Measurements from ENCODE around the gene ZNF385C.
A peak's percentile ranks its signal among the peaks of the same experiment; 100 is the strongest.

ZNF385C gene

GRCh38 chr17:42106009-42106408, 7.7 kb upstream of the ZNF385C start:
- in situ Hi-C loops (cut with HindIII; ENCODE audit: low sequenced_read_pairs), result no loop called here
- H3K4me3 ChIP-seq (ENCODE audit: low read depth, low read length), result no peak overlapping the region
- TF ChIP-seq CTCF (IDR thresholded peaks at IDR 0.05; ENCODE audit: low read depth, low read length), result no peak
- no peak for DNase-seq (ENCODE audit: low read depth, low spot score)

GRCh38 chr17:42104264-42104663, 6.0 kb upstream of the ZNF385C start:
- in situ Hi-C loops (cut with HindIII; ENCODE audit: low sequenced_read_pairs), result no loop called here
- TF ChIP-seq CTCF (IDR thresholded peaks at IDR 0.05; ENCODE audit: low read depth, low read length), result no peak
- no peak overlapping the region for H3K4me3 ChIP-seq (ENCODE audit: low read depth, low read length)
- no peak for DNase-seq (ENCODE audit: low read depth, low spot score)

GRCh38 chr17:42103221-42103954, 5.1 kb upstream of the ZNF385C start:
- DNase-seq (ENCODE audit: low read depth, low spot score), result no peak
- H3K4me3 ChIP-seq (ENCODE audit: low read depth, low read length), result no peak overlapping the region
- in situ Hi-C loops (cut with HindIII; ENCODE audit: low sequenced_read_pairs), result no loop called here
- TF ChIP-seq CTCF (IDR thresholded peaks at IDR 0.05; ENCODE audit: low read depth, low read length), result no peak

GRCh38 chr17:42101513-42102292, 3.4 kb upstream of the ZNF385C start:
- in situ Hi-C loops (cut with HindIII; ENCODE audit: low sequenced_read_pairs), result no loop called here
- DNase-seq (ENCODE audit: low read depth, low spot score), result peak; percentile 70
- peak; percentile 99 for TF ChIP-seq CTCF (IDR thresholded peaks at IDR 0.05; ENCODE audit: low read depth, low read length)
- no peak overlapping the region for H3K4me3 ChIP-seq (ENCODE audit: low read depth, low read length)

- in situ Hi-C loops (cut with HindIII; ENCODE audit: low sequenced_read_pairs), result no loop called here
Measured at GRCh38 chr17:42098730-42099399, 592 bp upstream of the ZNF385C start.

More at GRCh38 chr17:42098730-42099399, 592 bp upstream of the ZNF385C start:
- no peak overlapping the region for H3K4me3 ChIP-seq (ENCODE audit: low read depth, low read length)
- no peak for TF ChIP-seq CTCF (IDR thresholded peaks at IDR 0.05; ENCODE audit: low read depth, low read length)
- no peak for DNase-seq (ENCODE audit: low read depth, low spot score)

Measured in astrocyte of the spinal cord (primary cell).